Panc1 (cell line): ENCODE measurements around the gene ZNF761. TPM values are rescaled to one million over a fixed set of nuclear protein-coding genes. Genes with fewer than 3 reads are reported as not detected.
A peak's percentile ranks its signal among the peaks of the same experiment; 100 is the strongest.
"Not testable (repeated sequence)": the region's sequence is repeated elsewhere in the genome, so short reads cannot be mapped to it uniquely, and the experiment has no call there.

Experiments used
- ATAC-seq: fragments of 200-7000 bp; cut with Tn5 transposase; 2 replicates; pipeline ENCODE4 v1.9.1; 2020; ENCODE audit warnings: mild to moderate bottlenecking, moderate library complexity
- BruUV-seq: library from RNA; stranded (reverse); fragments of 400-500 nt; replicated peaks from 2 replicates; lab custom pipeline; 2021; lab: Mats Ljungman, UMichigan
- CTCF ChIA-PET: fragments of 300-600 bp; sonication (Branson Sonifier 250); formaldehyde crosslinking; loops from one replicate; lab custom pipeline; 2022; ENCODE audit warnings: antibody characterized with exemption; lab: Charles Lee
- POLR2A ChIA-PET: fragments of 300-600 bp; sonication (Branson Sonifier 250); formaldehyde crosslinking; loops from one replicate; lab custom pipeline; 2022; ENCODE audit warnings: antibody characterized with exemption; lab: Charles Lee
- DNase-seq: peaks from one replicate; pipeline ENCODE4 v3.0.0-alpha.2; 2010; ENCODE audit warnings: low read depth, low spot score
- H3K27ac ChIP-seq: 2 replicates; pipeline ENCODE4 v1.5.1; 2011; ENCODE audit warnings: mild to moderate bottlenecking, low read length, inconsistent platforms
- H3K27me3 ChIP-seq: fragments of 200-500 bp; sonication (Bioruptor generic); 2 replicates; pipeline ENCODE4 v1.6.0; 2014; ENCODE audit warnings: low read length, inconsistent platforms; ENCODE audit not compliant: control insufficient read depth, insufficient read depth
- H3K36me3 ChIP-seq: fragments of 200-500 bp; sonication (Bioruptor generic); 2 replicates; pipeline ENCODE4 v1.5.1; 2014; ENCODE audit warnings: inconsistent platforms, mild to moderate bottlenecking, low read length, moderate library complexity; ENCODE audit not compliant: control insufficient read depth, insufficient read depth
- H3K4me1 ChIP-seq: 2 replicates; pipeline ENCODE4 v1.5.1; 2011; ENCODE audit warnings: inconsistent platforms, mild to moderate bottlenecking, low read length, moderate library complexity; ENCODE audit not compliant: control insufficient read depth, insufficient read depth
- H3K4me3 ChIP-seq, 2 experiments: 2 replicates each; pipeline ENCODE4 v1.5.1; 2011 to 2012; ENCODE audit warnings: low read depth in 2 of 2, low read length in 2 of 2, mild to moderate bottlenecking in 2 of 2, inconsistent platforms in 1 of 2, moderate library complexity in 1 of 2
- H3K9me3 ChIP-seq: fragments of 200-500 bp; sonication (Bioruptor generic); 2 replicates; pipeline ENCODE4 v1.5.1; 2014; ENCODE audit warnings: low read depth, mild to moderate bottlenecking, inconsistent platforms, low read length, moderate library complexity; ENCODE audit not compliant: control insufficient read depth, insufficient read depth
- CTCF ChIP-seq: fragments of 450-650 bp; IDR thresholded peaks from 2 replicates; pipeline ENCODE4 v1.5.1; 2017; ENCODE audit warnings: mild to moderate bottlenecking
- POLR2AphosphoS5 ChIP-seq: IDR thresholded peaks from 2 replicates; pipeline ENCODE4 v1.6.1; 2012; ENCODE audit warnings: mild to moderate bottlenecking, low read depth, low read length, moderate library complexity
- REST ChIP-seq, 2 experiments: IDR thresholded peaks; 2 replicates each; pipeline ENCODE4 v1.6.1; 2011 to 2012; ENCODE audit warnings: low read depth in 2 of 2, control low read depth in 1 of 2, low read length in 1 of 2, mild to moderate bottlenecking in 1 of 2, moderate library complexity in 1 of 2; ENCODE audit not compliant: insufficient read depth in 1 of 2
- SIN3A ChIP-seq: IDR thresholded peaks from 2 replicates; pipeline ENCODE4 v1.6.1; 2012; ENCODE audit warnings: low read depth, mild to moderate bottlenecking, low read length, moderate library complexity, borderline replicate concordance; ENCODE audit not compliant: insufficient read depth
- TCF7L2 ChIP-seq: IDR thresholded peaks from 2 replicates; pipeline ENCODE4 v1.6.1; 2011; ENCODE audit warnings: mild to moderate bottlenecking, low read depth, low read length, inconsistent platforms
- in situ Hi-C: cut with HindIII; loops from 2 replicates; pipeline ENCODE4 v1.10.0; 2016; ENCODE audit warnings: low sequenced_read_pairs, low pct_unique_long_range_greater_than_20kb
- intact Hi-C: fragments of 100-400 bp; cut with micrococcal nuclease; formaldehyde crosslinking; loops from one replicate; pipeline ENCODE4 v1.10.0; 2022; ENCODE audit not compliant: unreplicated experiment
- total RNA-seq: library from RNA; stranded (reverse); gene quantifications from one replicate; pipeline ENCODE4 v1.2.1, GENCODE V29; 2021; ENCODE audit not compliant: unreplicated experiment

ZNF761 gene
- total RNA-seq, 1 experiment from 2014 or later, result 21.8 TPM

GRCh38 chr19:53423680-53424079 is 8.1 kb upstream of the ZNF761 start:
- H3K27me3 ChIP-seq, POLR2A ChIA-PET, H3K27ac ChIP-seq, BruUV-seq, H3K36me3 ChIP-seq, intact Hi-C loops, in situ Hi-C loops, H3K9me3 ChIP-seq, DNase-seq, H3K4me3 ChIP-seq, H3K4me1 ChIP-seq, CTCF ChIA-PET: not testable (repeated sequence)
- peak; percentile 84 for ATAC-seq

- in situ Hi-C loops, result no loop called here
- POLR2A ChIA-PET, result no interaction called here
- CTCF ChIA-PET, result interaction anchor here (0.5 to 1.4 kb wide), 5 partner anchors 85 to 220 kb away, joined by 4 to 7 read pairs (median 4); no protein-coding TSS in a partner anchor
- Histone ChIP-seq H3K27ac (no peak overlapping the region), H3K36me3 (no peaks in the 10 kb centered on the region), H3K27me3 (no peaks in the 10 kb centered on the region), H3K4me3 (no peak overlapping the region), H3K4me1 (no peaks in the 10 kb centered on the region), H3K9me3 (no peaks in the 10 kb centered on the region)
- intact Hi-C loops, result loop anchor here (5.0 kb wide), 1 partner anchor 87 kb away; no protein-coding TSS in a partner anchor
- ATAC-seq, result peak; percentile 92
- TF ChIP-seq CTCF (peak; percentile 93), TCF7L2 (no peak), REST (IDR thresholded peaks at IDR 0.05; ENCODE audit: insufficient read depth in 1 of 2, low read depth in 2 of 2, low read length in 1 of 2) (no peak), SIN3A (no peak), POLR2AphosphoS5 (no peak)
- no TSS peak for BruUV-seq
- DNase-seq, result peak; percentile 58
Measured at GRCh38 chr19:53424968-53425597, 6.7 kb upstream of the ZNF761 start.

- Histone ChIP-seq H3K36me3 (no peaks in the 10 kb centered on the region), H3K9me3 (peaks cover 17% of the 10 kb centered on the region; the same call in 1 of the 2 replicates), H3K4me3 (peak overlapping the region; percentile 70 to 82), H3K4me1 (no peaks in the 10 kb centered on the region), H3K27me3 (no peaks in the 10 kb centered on the region), H3K27ac (peak overlapping the region; percentile 94)
- TF ChIP-seq REST (IDR thresholded peaks at IDR 0.05; ENCODE audit: insufficient read depth in 1 of 2, low read depth in 2 of 2, low read length in 1 of 2) (no peak), POLR2AphosphoS5 (no peak), SIN3A (no peak; the same call in 1 of the 2 replicates), CTCF (no peak), TCF7L2 (no peak)
- ATAC-seq (peak; percentile 55), DNase-seq (no peak)
- ChIA-PET CTCF (no interaction called here), POLR2A (no interaction called here)
- intact Hi-C loops (no loop called here), in situ Hi-C loops (no loop called here)
- no TSS peak for BruUV-seq
Measured at GRCh38 chr19:53432088-53432661, 391 bp downstream of the ZNF761 start.
